Measurements from ENCODE around the gene ZP1. TPM values are rescaled to one million over a fixed set of nuclear protein-coding genes. Genes with fewer than 3 reads are reported as not detected.
A peak's percentile ranks its signal among the peaks of the same experiment; 100 is the strongest.

The ZP1 gene
- total and polyA plus RNA-seq, 4 donors: not detected

DNA sequence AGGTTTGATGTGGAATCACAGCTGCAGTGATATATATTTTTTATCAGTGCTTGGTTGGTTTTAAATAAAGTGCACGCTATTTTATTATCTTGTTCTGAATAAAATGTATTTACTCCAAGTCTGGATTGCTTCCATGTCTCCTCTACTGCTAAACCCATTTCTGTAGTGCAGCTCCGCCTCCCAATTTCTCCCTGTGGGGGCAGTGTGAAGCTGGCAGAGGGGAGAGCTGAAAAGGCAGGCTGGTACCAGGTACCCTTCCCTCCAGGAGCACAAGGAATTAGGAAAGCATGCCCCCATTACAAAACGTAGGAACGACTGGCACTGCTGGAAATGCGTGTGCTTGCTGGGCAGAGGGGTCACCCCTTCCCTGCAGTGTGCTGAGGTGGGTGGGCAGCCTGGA is 56.0 kb downstream of the ZP1 start:
- Histone ChIP-seq H3K27ac (ENCODE audit: low read depth in 1 of 2, low read length in 2 of 2) (no peak overlapping the region), H3K9me3 (ENCODE audit: control insufficient read depth in 4 of 4, low read length in 3 of 4) (no peaks in the 10 kb centered on the region), H3K27me3 (ENCODE audit: control insufficient read depth in 4 of 4, insufficient read depth in 4 of 4, low read length in 3 of 4) (peaks cover 0 to 6% (median 0%) of the 10 kb centered on the region in 4 donors), H3K36me3 (ENCODE audit: control insufficient read depth in 4 of 4, insufficient read depth in 3 of 4, low read depth in 1 of 4, low read length in 3 of 4) (peaks cover 8 to 32% (median 18%) of the 10 kb centered on the region in 4 donors), H3K4me3 (ENCODE audit: low read depth in 1 of 3, low read length in 3 of 3) (no peak overlapping the region), H3K9ac (ENCODE audit: low read depth in 1 of 2, low read length in 2 of 2) (no peak overlapping the region), H3K4me1 (ENCODE audit: control insufficient read depth in 4 of 4, insufficient read depth in 4 of 4, low read length in 3 of 4) (peaks cover 5 to 13% (median 5%) of the 10 kb centered on the region in 4 donors)
- no peak for DNase-seq (ENCODE audit: low spot score)
- WGBS: 84% methylated on average over 5 of the region's 5 CpGs
- no peak for TF ChIP-seq FOXA1 (IDR thresholded peaks at IDR 0.05)
- TF ChIP-seq, protein P1, sequence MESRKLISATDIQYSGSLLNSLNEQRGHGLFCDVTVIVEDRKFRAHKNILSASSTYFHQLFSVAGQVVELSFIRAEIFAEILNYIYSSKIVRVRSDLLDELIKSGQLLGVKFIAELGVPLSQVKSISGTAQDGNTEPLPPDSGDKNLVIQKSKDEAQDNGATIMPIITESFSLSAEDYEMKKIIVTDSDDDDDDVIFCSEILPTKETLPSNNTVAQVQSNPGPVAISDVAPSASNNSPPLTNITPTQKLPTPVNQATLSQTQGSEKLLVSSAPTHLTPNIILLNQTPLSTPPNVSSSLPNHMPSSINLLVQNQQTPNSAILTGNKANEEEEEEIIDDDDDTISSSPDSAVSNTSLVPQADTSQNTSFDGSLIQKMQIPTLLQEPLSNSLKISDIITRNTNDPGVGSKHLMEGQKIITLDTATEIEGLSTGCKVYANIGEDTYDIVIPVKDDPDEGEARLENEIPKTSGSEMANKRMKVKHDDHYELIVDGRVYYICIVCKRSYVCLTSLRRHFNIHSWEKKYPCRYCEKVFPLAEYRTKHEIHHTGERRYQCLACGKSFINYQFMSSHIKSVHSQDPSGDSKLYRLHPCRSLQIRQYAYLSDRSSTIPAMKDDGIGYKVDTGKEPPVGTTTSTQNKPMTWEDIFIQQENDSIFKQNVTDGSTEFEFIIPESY (IDR thresholded peaks at IDR 0.05): no peak
- no peak for TF ChIP-seq HNF4G (IDR thresholded peaks at IDR 0.05)
- no peak for TF ChIP-seq RXRA (IDR thresholded peaks at IDR 0.05)
- TF ChIP-seq, protein P2, sequence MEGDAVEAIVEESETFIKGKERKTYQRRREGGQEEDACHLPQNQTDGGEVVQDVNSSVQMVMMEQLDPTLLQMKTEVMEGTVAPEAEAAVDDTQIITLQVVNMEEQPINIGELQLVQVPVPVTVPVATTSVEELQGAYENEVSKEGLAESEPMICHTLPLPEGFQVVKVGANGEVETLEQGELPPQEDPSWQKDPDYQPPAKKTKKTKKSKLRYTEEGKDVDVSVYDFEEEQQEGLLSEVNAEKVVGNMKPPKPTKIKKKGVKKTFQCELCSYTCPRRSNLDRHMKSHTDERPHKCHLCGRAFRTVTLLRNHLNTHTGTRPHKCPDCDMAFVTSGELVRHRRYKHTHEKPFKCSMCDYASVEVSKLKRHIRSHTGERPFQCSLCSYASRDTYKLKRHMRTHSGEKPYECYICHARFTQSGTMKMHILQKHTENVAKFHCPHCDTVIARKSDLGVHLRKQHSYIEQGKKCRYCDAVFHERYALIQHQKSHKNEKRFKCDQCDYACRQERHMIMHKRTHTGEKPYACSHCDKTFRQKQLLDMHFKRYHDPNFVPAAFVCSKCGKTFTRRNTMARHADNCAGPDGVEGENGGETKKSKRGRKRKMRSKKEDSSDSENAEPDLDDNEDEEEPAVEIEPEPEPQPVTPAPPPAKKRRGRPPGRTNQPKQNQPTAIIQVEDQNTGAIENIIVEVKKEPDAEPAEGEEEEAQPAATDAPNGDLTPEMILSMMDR (IDR thresholded peaks at IDR 0.05; ENCODE audit: low read depth, low read length, missing input control): no peak
- TF ChIP-seq EGR1 (IDR thresholded peaks at IDR 0.05; ENCODE audit: low read depth in 2 of 2): no peak
- no peak for TF ChIP-seq FOXA2 (IDR thresholded peaks at IDR 0.05)
- no peak for TF ChIP-seq YY1 (IDR thresholded peaks at IDR 0.05)
- TF ChIP-seq, protein P3, sequence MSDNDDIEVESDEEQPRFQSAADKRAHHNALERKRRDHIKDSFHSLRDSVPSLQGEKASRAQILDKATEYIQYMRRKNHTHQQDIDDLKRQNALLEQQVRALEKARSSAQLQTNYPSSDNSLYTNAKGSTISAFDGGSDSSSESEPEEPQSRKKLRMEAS (IDR thresholded peaks at IDR 0.05): no peak
- TF ChIP-seq GABPA (IDR thresholded peaks at IDR 0.05 in 1 of 2, conservative IDR thresholded peaks at IDR 0.05 in 1 of 2): no peak
- TF ChIP-seq NR2F2 (IDR thresholded peaks at IDR 0.05): no peak
- TF ChIP-seq RAD21 (IDR thresholded peaks at IDR 0.05): no peak
- TF ChIP-seq JUND (IDR thresholded peaks at IDR 0.05): no peak
- TF ChIP-seq, protein P4, sequence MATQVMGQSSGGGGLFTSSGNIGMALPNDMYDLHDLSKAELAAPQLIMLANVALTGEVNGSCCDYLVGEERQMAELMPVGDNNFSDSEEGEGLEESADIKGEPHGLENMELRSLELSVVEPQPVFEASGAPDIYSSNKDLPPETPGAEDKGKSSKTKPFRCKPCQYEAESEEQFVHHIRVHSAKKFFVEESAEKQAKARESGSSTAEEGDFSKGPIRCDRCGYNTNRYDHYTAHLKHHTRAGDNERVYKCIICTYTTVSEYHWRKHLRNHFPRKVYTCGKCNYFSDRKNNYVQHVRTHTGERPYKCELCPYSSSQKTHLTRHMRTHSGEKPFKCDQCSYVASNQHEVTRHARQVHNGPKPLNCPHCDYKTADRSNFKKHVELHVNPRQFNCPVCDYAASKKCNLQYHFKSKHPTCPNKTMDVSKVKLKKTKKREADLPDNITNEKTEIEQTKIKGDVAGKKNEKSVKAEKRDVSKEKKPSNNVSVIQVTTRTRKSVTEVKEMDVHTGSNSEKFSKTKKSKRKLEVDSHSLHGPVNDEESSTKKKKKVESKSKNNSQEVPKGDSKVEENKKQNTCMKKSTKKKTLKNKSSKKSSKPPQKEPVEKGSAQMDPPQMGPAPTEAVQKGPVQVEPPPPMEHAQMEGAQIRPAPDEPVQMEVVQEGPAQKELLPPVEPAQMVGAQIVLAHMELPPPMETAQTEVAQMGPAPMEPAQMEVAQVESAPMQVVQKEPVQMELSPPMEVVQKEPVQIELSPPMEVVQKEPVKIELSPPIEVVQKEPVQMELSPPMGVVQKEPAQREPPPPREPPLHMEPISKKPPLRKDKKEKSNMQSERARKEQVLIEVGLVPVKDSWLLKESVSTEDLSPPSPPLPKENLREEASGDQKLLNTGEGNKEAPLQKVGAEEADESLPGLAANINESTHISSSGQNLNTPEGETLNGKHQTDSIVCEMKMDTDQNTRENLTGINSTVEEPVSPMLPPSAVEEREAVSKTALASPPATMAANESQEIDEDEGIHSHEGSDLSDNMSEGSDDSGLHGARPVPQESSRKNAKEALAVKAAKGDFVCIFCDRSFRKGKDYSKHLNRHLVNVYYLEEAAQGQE (IDR thresholded peaks at IDR 0.05): no peak
- no peak for TF ChIP-seq HNF4A (conservative IDR thresholded peaks at IDR 0.05)

DNA sequence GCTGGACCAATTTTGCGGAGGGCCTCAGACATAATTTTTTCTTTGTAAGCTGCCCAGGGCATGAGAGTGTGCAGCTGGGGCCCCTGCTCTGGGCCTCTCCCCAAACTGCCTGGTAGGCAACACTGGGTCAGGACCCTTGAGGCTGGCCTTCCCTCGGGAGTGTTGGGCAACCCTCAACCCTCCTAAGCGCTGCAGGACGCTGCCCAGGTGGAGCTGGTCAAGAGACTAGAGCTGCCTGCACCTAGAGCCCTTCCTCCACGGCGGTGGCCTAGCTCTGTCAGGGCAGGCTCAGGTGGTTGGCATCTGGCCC is 56.4 kb downstream of the ZP1 start:
- H3K4me3 ChIP-seq (ENCODE audit: low read depth in 1 of 3, low read length in 3 of 3): peak overlapping the region in 1 of 3 donors; percentile 67
- no peaks in the 10 kb centered on the region for H3K9me3 ChIP-seq (ENCODE audit: control insufficient read depth in 4 of 4, low read length in 3 of 4)
- H3K9ac ChIP-seq (ENCODE audit: low read depth in 1 of 2, low read length in 2 of 2): no peak overlapping the region
- no peak for DNase-seq (ENCODE audit: low spot score)
- peaks cover 0 to 6% (median 0%) of the 10 kb centered on the region in 4 donors for H3K27me3 ChIP-seq (ENCODE audit: control insufficient read depth in 4 of 4, insufficient read depth in 4 of 4, low read length in 3 of 4)
- WGBS: 68% methylated on average over 6 of the region's 6 CpGs
- H3K36me3 ChIP-seq (ENCODE audit: control insufficient read depth in 4 of 4, insufficient read depth in 3 of 4, low read depth in 1 of 4, low read length in 3 of 4): peaks cover 8 to 32% (median 18%) of the 10 kb centered on the region in 4 donors
- H3K27ac ChIP-seq (ENCODE audit: low read depth in 1 of 2, low read length in 2 of 2): no peak overlapping the region
- peaks cover 5 to 13% (median 5%) of the 10 kb centered on the region in 4 donors for H3K4me1 ChIP-seq (ENCODE audit: control insufficient read depth in 4 of 4, insufficient read depth in 4 of 4, low read length in 3 of 4)
- TF ChIP-seq, protein P2 (IDR thresholded peaks at IDR 0.05; ENCODE audit: low read depth, low read length, missing input control): no peak
- TF ChIP-seq, protein P4 (IDR thresholded peaks at IDR 0.05): no peak
- no peak for TF ChIP-seq EGR1 (IDR thresholded peaks at IDR 0.05; ENCODE audit: low read depth in 2 of 2)
- TF ChIP-seq FOXA2 (IDR thresholded peaks at IDR 0.05): no peak
- no peak for TF ChIP-seq GABPA (IDR thresholded peaks at IDR 0.05 in 1 of 2, conservative IDR thresholded peaks at IDR 0.05 in 1 of 2)
- TF ChIP-seq FOXA1 (IDR thresholded peaks at IDR 0.05): no peak
- TF ChIP-seq, protein P1 (IDR thresholded peaks at IDR 0.05): no peak
- TF ChIP-seq HNF4G (IDR thresholded peaks at IDR 0.05): no peak

Measured in liver (tissue), 9 donors.